NCI-H146 (cell line): ENCODE measurements around the gene RHBDD3.
"Not testable (repeated sequence)": the region's sequence is repeated elsewhere in the genome, so short reads cannot be mapped to it uniquely, and the experiment has no call there.

ENCODE experiments used
- DNase-seq: peaks from one replicate; lab custom pipeline; 2025; lab: John Stamatoyannopoulos, UW

The RHBDD3 gene

GRCh38 chr22:29247891-29248290, 19.9 kb downstream of the RHBDD3 start:
- DNase-seq: not testable (repeated sequence)

GRCh38 chr22:29245626-29246385, 22.0 kb downstream of the RHBDD3 start:
- peak; percentile 42 for DNase-seq

DNA sequence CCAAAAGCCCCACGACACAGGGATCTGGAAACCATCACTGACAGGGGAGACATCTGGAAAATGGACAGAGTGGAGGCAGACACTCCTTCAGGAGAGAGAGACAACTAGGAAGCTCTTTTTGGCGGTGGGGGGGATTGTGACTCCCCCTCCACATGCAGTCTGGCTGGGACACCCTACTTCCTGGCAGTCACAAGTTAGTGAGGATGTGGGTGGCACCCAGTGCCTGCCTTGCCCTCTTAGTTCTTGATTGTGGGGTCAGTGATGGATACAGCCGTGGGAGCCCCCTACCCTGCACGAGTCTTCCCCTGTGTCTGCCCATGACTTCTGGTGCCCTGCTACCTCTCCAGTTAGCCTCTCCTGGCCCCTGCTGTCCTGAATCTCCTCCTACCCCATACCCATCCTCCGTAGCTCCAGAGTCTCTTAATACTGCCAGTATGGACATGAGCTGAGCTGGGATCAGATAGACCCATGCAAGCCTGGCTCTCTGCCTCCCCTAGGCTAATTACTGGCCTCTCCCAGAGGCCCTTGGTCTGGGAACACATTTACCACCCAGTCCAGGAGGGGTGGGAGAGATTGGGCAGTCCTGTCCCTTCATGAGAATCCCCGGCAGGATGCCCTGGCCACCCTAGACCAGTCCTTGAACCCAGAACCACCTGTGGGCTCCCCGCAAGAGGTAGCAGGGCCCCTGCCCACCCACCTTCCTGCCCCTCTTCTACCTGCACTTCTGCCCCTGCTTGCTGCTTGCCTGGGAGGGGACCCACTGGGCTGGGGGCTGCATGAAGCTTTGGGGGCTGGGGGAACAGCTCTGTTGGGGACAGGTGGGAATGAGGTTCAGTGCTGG, 22.8 kb downstream of the RHBDD3 start:
- no peak for DNase-seq

DNA sequence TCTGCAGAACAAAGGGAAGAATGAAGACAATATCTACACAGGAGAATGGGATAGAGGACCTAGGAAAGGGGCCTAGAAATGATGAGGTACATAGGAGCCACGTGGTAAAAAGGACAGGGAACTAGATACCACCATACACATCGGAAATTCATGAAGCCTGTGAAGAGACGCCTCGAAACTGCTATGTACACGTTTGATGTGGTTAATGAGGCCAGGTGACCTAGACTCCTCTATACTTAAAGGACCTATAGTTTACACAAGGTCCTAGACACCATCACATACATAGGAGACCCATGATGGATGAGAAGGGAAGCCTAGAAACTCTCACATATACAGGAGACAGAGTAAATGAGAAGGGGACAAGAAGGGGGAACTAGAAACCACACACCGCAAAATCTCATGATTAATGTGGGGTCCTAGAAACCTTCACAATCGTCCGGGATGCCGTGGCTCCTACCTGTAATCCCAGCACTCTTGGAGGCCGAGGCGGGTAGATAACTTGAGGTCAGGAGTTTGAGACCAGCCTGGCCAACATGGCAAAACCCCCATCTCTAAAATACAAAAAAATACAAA, 23.8 kb downstream of the RHBDD3 start:
- no peak for DNase-seq

DNA sequence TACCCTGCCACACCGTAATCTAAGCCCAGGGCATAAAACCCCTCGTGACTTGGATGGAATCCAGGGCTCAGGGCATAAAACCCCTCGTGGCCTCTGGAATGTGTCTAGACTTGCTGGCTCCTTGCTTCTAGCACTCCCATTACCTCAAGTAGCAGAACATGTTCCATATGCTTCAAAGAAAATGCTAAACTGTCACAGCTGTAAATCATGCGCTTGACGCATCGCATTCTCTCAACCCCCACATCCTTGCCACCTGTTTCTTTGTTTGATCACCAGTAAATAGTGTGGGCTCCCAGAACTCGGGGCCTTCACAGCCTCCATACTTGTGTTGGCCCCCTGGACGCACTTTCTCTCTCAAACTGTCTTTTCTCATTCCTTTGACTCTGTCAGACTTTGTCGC, 27.3 kb downstream of the RHBDD3 start:
- DNase-seq: not testable (repeated sequence)

GRCh38 chr22:29233277-29233877, 34.4 kb downstream of the RHBDD3 start:
- DNase-seq: no peak

DNA sequence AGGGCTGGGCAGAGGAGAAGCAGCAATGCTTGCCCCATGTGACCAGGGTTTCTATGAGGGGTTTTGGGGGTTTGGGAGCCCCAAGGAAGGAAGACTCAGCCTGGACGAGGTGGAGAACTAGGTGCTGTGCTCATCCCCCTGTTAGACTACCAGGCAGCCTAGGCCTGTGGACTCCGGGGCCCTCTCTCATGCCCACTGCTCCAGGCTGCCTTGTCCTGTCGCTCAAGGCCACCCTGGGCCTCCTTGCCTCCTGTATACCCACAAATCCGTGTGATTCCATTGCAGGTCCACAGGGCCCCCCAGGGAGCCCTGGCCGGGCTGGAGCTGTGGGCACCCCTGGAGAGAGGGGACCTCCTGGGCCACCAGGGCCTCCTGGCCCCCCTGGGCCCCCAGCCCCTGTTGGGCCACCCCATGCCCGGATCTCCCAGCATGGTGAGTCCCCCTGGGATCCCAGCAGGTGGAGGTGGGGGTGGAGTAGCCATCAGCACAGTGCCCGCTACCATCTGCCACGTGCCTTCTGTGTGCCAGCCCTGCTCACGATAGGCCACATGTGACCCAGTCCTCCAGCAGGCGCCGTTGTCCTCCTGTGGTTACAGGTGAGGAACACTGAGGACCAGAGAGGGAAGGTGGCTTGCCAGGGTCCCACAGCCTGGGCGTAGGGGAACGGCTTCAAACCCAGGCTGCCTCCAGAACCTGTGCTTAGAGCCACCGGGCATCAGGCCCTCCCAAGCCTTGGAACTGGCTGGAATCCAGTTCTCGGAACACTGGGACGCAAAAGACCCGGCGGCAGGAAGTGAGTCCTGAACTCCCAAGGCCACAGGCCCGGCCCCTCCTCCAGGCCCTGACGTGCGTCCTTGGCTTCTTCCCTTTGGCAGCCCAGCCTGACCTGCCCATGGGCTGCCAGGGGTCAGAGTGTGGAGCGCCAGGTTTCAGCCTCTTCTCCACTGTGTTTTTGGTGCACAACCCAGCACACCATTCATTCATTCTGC, 35.5 kb downstream of the RHBDD3 start:
- DNase-seq: no peak

- no peak for DNase-seq
These were observed 36.6 kb downstream of the RHBDD3 start for GRCh38 chr22:29230972-29231875.

DNA sequence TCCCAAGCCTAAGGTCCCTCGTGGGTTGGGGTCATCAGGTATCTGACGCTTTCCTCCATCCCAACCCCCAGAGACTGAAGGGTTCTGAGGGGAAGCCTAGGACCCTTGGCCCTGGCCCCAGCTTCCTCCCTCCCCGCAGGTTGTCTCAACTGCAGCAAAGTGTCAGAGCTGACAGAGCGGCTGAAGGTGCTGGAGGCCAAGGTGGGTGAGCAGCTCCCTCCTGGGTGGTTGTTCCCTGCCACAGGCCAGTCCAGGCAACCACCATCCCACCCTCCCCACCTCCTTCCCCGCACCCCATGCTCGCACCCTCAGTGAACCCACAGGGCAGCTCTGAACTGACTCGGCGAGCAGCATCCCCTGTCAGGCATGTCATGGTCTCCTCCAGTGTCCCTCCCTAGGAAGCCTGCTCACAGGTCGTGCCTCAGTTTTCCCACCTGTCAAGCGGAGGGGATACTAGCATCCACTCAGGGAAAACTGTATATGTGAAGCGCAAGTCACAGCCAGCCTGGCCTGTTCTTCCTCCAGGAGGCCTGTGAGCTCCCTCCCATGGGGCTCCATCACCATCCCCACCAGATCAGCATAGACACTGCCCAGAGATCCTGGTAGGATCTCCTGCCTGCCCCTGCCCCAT, 41.3 kb downstream of the RHBDD3 start:
- no peak for DNase-seq

DNA sequence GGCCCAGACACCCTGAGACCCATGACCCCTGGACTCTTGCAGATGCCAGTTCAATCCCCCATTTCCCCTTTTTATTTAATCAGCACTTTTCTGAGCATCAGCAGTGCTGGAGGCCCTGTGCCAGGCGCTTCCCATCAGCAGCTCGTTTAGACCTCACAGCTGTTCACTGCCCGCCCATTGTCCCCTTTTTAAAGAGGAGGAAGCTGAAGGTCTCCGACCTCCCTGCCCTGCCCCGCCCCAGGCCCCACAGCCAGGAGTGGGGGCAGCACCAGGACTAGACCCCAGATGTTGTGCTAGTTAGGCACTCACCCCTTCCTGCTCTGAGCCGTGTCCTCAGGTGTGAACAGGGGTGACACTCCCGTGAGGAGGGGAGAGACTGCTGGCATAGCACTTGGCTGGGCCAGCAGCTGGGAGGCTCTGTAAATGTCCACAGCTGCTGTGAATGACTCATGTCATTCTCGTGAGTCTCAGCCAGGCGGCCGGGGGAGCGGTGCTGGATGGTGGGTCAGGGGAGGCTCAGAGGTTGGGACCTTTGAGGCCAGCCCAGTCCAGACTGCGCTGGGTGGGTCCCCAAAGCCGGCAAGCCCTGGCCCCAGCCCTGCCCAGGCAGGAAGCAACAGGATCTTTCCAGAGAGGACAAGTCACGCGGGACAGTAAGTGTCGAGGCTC, 42.2 kb downstream of the RHBDD3 start:
- DNase-seq: no peak

DNA sequence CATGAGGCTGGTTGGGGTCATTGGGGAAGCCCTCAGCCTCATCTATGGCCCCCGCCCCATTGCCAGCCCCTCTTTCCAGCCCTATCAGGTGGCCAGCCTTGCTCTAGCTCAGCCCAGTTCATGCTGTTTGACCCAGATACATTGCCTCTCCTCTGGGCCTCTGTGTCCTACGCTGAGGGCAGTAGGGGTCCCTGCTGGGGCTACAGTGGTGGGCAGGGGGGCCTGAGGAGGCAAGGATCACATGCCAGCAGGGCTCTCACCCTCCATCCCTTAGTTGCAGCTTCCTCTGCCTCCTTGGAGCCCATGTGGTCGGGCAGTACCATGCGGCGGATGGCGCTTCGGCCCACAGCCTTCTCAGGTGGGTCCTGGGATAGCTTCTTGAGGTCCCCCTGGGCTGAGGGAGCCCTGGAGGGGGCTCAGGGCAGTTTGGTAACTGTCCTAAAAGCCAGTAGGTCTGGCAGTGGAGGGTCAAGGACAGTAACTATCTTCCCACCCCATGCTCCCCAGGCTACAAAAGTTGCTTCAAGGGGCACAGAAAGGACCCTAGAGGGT, 42.8 kb downstream of the RHBDD3 start:
- DNase-seq: no peak

- DNase-seq: no peak
These were observed 43.5 kb downstream of the RHBDD3 start for GRCh38 chr22:29224121-29224858.

- no peak for DNase-seq
These were observed 47.7 kb downstream of the RHBDD3 start for GRCh38 chr22:29219881-29220670.

DNA sequence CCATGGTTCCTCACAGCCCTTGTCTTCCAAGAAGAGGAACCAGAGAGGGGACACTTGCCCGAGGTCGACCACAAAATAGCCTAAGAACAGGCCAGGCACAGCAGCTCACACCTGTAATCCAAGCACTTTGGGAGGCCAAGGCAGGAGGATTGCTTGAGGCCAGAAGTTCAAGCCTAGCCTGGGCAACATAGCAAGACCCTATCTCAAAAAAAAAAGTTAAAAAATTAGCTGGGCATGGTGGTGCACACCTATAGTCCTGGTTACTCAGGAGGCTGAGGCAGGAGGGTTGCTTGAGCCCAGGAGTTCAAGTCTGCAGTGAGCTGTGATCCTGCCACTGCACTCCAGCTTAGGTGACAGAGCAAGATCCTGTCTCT, 48.4 kb downstream of the RHBDD3 start:
- DNase-seq: not testable (repeated sequence)

- no peak for DNase-seq
These were observed 48.9 kb downstream of the RHBDD3 start for GRCh38 chr22:29218758-29219408.

DNA sequence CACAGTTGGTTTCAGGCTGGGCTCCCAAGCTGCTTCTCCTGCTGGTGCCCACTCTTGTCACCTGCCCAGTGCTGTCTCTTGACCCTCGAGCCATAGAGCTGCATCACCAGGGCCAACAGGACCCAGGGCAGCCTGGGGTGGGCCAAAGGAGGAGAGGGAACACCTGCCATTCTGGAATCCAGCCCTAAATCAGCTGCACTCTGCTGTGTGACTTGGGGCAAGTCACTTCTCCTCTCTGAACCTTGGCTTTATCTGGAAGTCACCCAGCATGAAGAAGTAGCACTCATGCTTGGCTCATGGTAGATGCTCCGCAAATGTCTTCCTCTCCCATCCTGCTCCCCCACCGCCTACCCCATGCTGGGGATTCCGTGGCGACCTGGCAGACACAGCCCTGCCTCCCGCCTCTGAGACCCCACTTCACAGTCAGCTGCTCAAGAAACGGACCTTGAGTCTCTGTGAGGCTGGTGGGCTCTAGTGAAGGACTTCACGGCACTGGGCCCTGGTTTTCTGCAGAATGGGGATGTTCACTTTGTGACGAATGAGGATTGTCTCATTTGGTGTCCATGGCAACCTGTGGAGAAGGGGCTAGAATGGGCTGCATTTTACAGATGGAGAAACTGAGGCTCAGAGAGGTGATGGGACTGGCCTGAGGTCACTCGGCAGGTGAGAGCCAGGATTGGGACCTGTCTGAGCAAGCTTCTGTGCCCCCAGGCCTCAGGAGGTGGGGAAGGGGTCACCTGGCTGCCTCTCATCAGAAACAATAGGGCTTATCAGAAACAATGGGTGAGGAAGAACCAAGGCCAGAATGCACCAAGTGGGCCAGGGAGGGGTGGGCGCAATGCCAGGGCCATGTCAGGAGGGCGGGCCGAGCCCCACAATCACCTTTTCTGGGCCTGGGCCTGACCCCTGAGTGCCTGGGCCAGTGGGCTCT, 49.7 kb downstream of the RHBDD3 start:
- DNase-seq: no peak
